SH-SY5Y (cell line): ENCODE data around the gene TMEM117.

ENCODE experiments used
- GATA2 ChIP-seq: IDR thresholded peaks from 2 replicates; pipeline ENCODE4 v1.6.1; 2011; ENCODE audit warnings: mild to moderate bottlenecking, low read depth, low read length
- GATA3 ChIP-seq: IDR thresholded peaks from 2 replicates; pipeline ENCODE4 v1.6.1; 2011; ENCODE audit warnings: low read depth, mild to moderate bottlenecking, low read length, moderate library complexity

The TMEM117 gene

GRCh38 chr12:43957732-43958372 lies 122.0 kb downstream of the TMEM117 start:
- no peak for TF ChIP-seq GATA2
- no peak for TF ChIP-seq GATA3

- TF ChIP-seq GATA2: no peak
- TF ChIP-seq GATA3: no peak
Measured at GRCh38 chr12:43964033-43964432, 128.2 kb downstream of the TMEM117 start.

GRCh38 chr12:43964961-43965360 lies 129.1 kb downstream of the TMEM117 start:
- TF ChIP-seq GATA2 (no peak), GATA3 (no peak)

- TF ChIP-seq GATA2 (no peak), GATA3 (no peak)
Measured at GRCh38 chr12:43965899-43966298, 130.0 kb downstream of the TMEM117 start.

GRCh38 chr12:43968736-43969135 lies 132.9 kb downstream of the TMEM117 start:
- TF ChIP-seq GATA3 (no peak), GATA2 (no peak)

- TF ChIP-seq GATA2: no peak
- TF ChIP-seq GATA3: no peak
Measured at GRCh38 chr12:43969882-43970281, 134.0 kb downstream of the TMEM117 start.

- no peak for TF ChIP-seq GATA3
- TF ChIP-seq GATA2: no peak
Measured at GRCh38 chr12:43973385-43973784, 137.5 kb downstream of the TMEM117 start.

- TF ChIP-seq GATA2 (no peak), GATA3 (no peak)
Measured at GRCh38 chr12:43973993-43974392, 138.1 kb downstream of the TMEM117 start.

GRCh38 chr12:43976027-43976426 lies 140.1 kb downstream of the TMEM117 start:
- no peak for TF ChIP-seq GATA3
- TF ChIP-seq GATA2: no peak

GRCh38 chr12:43978556-43978955 lies 142.7 kb downstream of the TMEM117 start:
- TF ChIP-seq GATA2: no peak
- TF ChIP-seq GATA3: no peak

GRCh38 chr12:43979450-43979849 lies 143.6 kb downstream of the TMEM117 start:
- TF ChIP-seq GATA3 (no peak), GATA2 (no peak)

GRCh38 chr12:43980627-43981191 lies 144.8 kb downstream of the TMEM117 start:
- TF ChIP-seq GATA2: no peak
- TF ChIP-seq GATA3: no peak

- TF ChIP-seq GATA3 (no peak), GATA2 (no peak)
Measured at GRCh38 chr12:43981726-43982125, 145.8 kb downstream of the TMEM117 start.

GRCh38 chr12:43982544-43982943 lies 146.7 kb downstream of the TMEM117 start:
- TF ChIP-seq GATA3: no peak
- no peak for TF ChIP-seq GATA2

- no peak for TF ChIP-seq GATA2
- no peak for TF ChIP-seq GATA3
Measured at GRCh38 chr12:43988838-43989560, 153.1 kb downstream of the TMEM117 start.
